Stimulated activated CD4-positive, alpha-beta T cell treated with anti-CD3 and anti-CD28 coated beads, TNF-alpha, amount 100 ng/mL, for 4 hours (primary cell): ENCODE results near the gene SMLR1.
"Not testable (repeated sequence)": the region's sequence is repeated elsewhere in the genome, so short reads cannot be mapped to it uniquely, and the experiment has no call there.

ENCODE experiments used
- DNase-seq, 3 experiments: peaks; one replicate each; pipeline ENCODE4 v3.0.0-alpha.2; 2020; ENCODE audit warnings: low read depth in 3 of 3

SMLR1 gene

DNA sequence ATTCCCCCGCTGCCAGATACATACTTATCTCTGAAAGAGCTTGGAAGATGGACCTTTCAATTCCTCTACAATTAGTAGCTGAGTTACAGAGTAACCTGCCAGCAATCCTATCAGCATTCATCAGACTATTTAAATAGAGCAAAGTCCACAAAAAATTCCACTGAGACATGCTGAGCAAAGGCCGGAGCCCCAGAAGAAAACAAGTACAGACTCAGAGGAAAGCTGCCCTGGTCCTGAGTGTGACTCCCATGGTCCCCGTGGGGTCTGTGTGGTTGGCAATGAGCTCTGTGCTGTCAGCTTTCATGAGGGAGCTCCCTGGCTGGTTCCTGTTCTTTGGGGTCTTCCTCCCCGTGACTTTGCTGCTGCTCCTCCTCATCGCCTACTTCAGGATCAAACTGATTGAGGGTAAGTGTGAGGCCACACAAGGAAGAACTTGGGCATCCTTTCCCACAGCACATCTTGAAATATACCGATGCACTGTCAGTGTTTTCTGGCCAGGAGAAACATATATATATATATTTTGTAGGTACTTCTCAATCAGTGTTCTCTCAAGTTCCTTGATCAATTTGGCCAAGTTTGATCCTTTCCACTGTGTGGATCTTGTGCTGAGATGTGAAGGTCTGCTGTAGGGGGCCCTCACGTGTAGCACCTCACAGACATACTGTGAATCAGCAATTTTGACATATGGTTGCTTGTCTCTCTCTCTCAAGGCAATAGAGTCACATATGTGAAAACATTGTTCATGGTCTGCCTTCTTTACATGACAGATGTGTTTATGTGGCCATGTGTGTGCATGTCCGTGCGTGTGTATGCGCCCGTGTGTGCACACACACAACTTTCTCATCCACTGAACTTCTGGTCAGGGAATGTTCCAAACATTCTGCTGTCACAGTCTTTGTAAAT is at the start of gene SMLR1:
TSS of gene SMLR1 (plus strand) at position 160 of the 903 bp plus-strand sequence. CDS start at position 168, 8 bp downstream.
- no peak for DNase-seq

DNA sequence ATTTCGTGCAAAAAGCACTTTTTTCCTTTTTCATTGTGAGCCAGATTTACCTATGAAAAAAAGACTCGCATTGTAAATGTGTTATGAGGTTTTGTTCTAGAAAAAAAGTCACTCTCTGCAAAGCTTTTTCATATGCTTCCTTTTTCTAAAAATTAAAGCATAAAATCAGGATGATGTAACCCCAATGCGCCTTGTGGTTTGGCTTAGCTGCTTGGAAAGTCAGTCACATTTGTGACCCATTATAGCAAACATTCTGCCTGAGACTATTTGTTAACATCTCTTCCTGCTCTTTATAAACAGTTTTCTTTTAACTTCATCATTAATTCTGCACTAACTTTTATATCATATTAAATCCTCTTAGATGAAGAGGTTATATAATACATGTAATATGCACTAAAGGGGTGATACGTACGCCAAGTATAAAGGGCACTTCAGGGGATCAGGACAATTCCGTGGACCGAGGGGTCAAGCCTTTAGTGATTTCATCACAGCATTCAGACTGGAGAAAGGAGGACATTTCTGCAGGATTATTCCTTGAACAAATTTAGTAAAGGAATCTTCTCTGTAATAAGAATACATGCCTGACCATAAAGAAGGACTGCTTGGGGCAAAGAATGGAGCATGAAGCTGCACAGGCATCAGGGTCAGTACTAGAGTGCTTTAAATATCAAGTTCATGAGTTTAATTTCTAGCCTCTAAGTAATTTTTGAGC is 48.1 kb upstream of the SMLR1 start:
- DNase-seq, result no peak

DNA sequence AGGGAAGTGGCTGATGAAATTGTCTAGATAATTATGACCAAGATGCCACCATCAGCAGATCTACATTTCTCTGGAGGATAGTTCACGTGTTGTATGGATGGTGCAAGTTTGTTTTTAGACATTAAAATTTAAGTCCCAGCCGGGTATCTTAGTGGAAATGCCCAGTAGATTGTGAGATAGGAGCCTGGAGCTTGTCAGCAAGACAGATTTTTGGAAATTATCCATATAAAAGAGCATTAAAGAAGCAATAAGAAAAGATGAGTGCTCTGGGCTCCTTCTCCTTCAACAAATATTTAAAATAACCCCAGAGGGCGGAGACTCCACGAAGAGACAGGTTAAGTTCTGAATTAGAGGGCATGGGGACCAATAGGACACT is 47.6 kb upstream of the SMLR1 start:
- no peak for DNase-seq

GRCh38 chr6:130780122-130780521 is 47.1 kb upstream of the SMLR1 start:
- no peak for DNase-seq

GRCh38 chr6:130781557-130781956 is 45.6 kb upstream of the SMLR1 start:
- DNase-seq, result no peak

DNA sequence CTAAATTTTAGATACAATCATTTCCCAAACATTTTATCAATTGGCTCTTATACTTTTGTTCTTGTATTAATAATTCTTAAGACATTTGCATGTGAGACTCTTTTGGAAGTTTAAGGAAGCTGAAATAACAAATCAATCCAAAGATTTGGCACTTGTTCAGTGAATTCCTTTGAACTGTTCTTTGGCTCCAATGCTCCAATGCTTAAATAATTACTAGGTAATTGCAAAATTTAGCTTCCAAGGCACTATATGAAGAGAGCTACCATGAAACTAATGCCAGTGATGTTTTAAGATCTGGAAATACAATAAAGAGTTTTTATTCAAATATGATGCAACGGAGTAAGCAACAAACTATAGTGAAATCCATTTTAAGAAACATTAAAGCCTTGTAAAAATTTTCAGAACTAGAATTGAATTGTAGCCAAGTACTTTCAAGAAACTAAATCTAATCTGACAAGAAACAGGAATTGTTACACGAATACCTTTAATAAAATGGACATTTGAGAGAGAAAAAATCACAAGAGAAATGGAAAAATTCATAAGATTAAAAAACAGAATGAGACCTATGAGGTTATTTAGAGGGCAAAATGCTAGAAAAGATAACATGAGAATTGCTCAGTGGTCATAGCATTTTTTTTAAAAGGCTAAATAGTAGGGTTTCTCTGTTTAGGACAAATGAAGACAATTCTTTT is 43.6 kb upstream of the SMLR1 start:
- DNase-seq, result no peak

GRCh38 chr6:130787726-130788500 is 39.3 kb upstream of the SMLR1 start:
- DNase-seq, result no peak

GRCh38 chr6:130788954-130789353 is 38.3 kb upstream of the SMLR1 start:
- DNase-seq, result no peak

DNA sequence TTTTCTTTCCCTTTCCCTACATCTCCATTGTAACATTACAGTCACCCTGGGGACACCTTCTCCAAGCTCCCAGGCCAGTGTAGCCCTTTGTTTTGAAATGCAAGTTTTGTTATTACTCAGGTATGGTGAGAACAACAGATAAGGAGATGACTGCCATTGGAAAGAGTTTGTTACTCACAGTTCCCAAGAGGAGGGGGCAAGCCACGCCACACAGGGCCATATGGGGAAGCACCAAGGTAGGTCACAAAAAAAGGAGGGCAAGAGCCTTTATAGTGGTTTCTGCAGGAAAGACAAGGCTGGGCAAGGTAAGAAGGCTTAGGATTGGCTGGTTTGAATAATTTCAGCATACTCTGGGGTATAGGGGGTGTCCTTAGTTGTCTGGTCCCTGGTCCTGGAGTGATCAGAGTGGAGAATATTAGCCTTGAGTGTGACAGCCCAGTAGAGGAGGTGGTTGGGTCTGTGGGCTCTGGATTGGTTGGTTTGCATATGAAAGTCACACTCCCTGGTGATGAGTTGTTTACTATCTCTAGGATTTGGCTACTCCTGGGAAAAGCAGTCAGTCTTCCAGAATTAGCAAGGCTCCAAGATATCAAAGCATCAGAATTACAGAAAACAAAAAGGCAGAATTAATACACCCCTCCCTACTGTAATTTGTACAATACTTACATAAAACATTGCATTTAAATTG is 33.1 kb upstream of the SMLR1 start:
- DNase-seq, result no peak

DNA sequence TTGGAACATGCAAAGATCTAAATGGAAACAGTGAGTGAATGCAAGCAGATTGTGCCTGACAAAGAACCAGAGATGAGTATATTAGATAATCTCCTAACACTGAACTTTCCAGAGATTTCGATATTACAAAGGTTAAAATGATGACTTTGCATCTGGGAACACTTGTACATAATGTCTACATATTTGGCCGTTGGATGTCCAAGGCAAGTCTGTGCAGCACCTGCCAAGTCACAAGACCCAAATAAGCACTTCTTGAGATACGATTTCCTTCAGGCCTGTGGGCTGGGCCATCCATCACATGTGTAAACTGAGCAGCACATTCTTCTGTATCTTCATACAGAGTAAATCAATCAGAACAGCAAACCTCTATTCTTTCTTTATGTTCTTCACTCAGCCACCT is 32.5 kb upstream of the SMLR1 start:
- no peak for DNase-seq

GRCh38 chr6:130796313-130796905 is 30.8 kb upstream of the SMLR1 start:
- DNase-seq, result no peak

GRCh38 chr6:130797061-130797460 is 30.1 kb upstream of the SMLR1 start:
- no peak for DNase-seq

DNA sequence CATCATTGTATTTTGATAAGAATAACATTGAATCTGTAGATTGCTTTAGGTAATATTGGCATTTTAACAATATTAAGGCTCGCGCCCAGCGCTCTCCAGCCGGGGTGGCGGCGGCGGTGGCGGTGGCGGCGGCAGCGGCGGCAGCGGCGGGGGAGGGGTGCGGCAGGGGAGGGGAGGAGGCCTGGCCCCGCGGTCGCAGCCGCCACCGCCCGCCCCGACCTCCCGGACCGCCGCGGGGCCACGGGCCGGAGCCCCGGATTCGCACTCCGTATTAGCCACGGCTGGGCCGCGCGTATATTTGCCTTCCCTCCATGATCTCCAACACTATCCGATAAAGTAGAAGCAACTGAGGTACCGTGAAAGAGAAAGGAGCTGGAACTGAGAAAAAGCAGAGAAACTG is 25.8 kb upstream of the SMLR1 start:
- not testable (repeated sequence) for DNase-seq

GRCh38 chr6:130810307-130811030 is 16.7 kb upstream of the SMLR1 start:
- DNase-seq, result no peak

- DNase-seq, result no peak
Measured at GRCh38 chr6:130811932-130812331, 15.3 kb upstream of the SMLR1 start.

DNA sequence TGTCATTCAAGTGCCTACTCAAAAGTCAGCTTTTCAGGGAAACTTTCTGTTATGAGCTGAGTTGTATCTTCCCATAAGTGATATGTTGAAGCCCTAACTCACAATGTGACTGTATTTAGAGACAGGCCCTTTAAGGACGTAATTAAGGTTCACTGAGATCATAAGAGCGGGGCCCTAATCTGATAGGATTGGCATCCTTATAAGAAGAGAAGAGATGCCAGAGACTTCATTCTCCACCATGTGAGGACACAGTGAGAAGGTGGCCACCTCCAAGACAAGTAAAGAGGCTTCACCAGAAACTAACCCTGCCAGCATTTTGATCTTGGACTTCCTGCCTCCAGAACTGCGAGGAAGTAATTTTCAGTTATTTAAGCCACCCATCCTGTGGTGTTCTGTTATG is 12.7 kb upstream of the SMLR1 start:
- DNase-seq, result no peak

DNA sequence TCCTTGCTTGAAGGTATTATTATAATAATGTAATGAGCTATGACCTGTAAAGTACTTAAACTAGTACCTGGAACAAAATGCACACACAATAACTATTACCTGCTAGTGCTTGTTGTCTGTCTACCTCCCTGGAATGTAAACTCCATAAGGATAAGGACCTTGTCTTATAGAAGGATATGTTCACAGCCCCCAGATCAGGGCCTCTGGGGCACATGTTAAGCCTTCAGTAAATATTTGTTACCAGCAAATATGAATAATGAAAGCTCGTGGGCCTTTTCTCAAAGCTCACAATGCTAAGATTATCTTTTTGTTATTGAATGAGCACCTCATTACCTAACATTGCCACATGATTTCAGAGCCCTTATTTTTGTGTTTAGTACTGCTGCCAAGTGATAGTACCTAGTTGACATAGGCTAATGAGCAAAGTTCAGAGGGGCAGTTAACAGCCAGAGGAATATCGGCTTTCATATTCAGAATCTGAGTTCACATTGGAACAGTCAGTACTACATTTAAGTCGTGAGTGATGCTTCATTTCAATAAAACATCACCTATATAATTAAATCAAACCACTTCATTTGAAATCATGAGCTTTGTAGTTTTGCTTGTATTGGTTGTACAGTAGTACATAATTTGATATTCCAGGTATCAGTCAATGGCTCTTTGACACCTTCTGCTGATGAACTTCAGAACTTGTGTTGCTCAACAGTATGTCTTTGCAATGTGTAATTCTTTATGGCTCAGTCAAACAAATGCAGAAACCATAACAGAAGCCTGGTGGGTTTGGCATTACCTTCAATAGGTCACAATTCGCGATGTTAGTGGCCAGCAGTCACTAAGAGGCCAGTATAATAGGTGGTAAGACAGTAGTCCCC is 11.8 kb upstream of the SMLR1 start:
- no peak for DNase-seq

GRCh38 chr6:130822736-130823135 is 4.5 kb upstream of the SMLR1 start:
- no peak for DNase-seq
